A673 (cell line): ENCODE results near the gene SIRPB2. TPM values are rescaled to one million over a fixed set of nuclear protein-coding genes. Genes with fewer than 3 reads are reported as not detected.

ENCODE experiments used
- BruUV-seq: library from RNA; stranded (reverse); fragments of 400-500 nt; replicated peaks from 2 replicates; lab custom pipeline; 2021; lab: Mats Ljungman, UMichigan
- CTCF ChIA-PET: fragments of 300-600 bp; sonication (Branson Sonifier 250); formaldehyde crosslinking; loops from one replicate; lab custom pipeline; 2022; ENCODE audit warnings: antibody characterized with exemption; lab: Charles Lee
- POLR2A ChIA-PET: fragments of 300-600 bp; sonication (Branson Sonifier 250); formaldehyde crosslinking; loops from one replicate; lab custom pipeline; 2022; ENCODE audit warnings: antibody characterized with exemption; ENCODE audit not compliant: low non-redundant PET; lab: Charles Lee
- DNase-seq: peaks from one replicate; pipeline ENCODE4 v3.0.0-alpha.2; 2015; ENCODE audit warnings: low spot score
- H3K27ac ChIP-seq: fragments of 200-600 bp; sonication (generic); 2 replicates; pipeline ENCODE4 v1.5.1; 2016; ENCODE audit warnings: mixed run types, low read depth, mild to moderate bottlenecking, mixed read lengths, antibody characterized with exemption, low read length; ENCODE audit not compliant: poor library complexity, severe bottlenecking
- H3K27me3 ChIP-seq: fragments of 200-600 bp; sonication (generic); replicated peaks from 2 replicates; pipeline ENCODE4 v1.6.1; 2017; ENCODE audit warnings: mixed run types, low read depth, mild to moderate bottlenecking, mixed read lengths, antibody characterized with exemption, low read length; ENCODE audit not compliant: insufficient read depth, poor library complexity
- H3K36me3 ChIP-seq: fragments of 200-600 bp; sonication (generic); 2 replicates; pipeline ENCODE4 v1.6.1; 2016; ENCODE audit warnings: mixed run types, mild to moderate bottlenecking, mixed read lengths, antibody characterized with exemption, low read length; ENCODE audit not compliant: insufficient read depth, poor library complexity, severe bottlenecking
- H3K4me1 ChIP-seq: fragments of 200-600 bp; sonication (generic); 2 replicates; pipeline ENCODE4 v1.6.1; 2017; ENCODE audit warnings: mixed run types, mild to moderate bottlenecking, mixed read lengths, antibody characterized with exemption, low read length; ENCODE audit not compliant: insufficient read depth, poor library complexity, severe bottlenecking
- H3K4me3 ChIP-seq: fragments of 200-600 bp; sonication (generic); 2 replicates; pipeline ENCODE4 v1.5.1; 2016; ENCODE audit warnings: low read depth, mixed run types, mild to moderate bottlenecking, mixed read lengths, low read length; ENCODE audit not compliant: poor library complexity, severe bottlenecking
- H3K9me3 ChIP-seq: fragments of 200-600 bp; sonication (generic); 2 replicates; pipeline ENCODE4 v1.6.1; 2016; ENCODE audit warnings: mixed run types, low read depth, mild to moderate bottlenecking, mixed read lengths, antibody characterized with exemption, low read length; ENCODE audit not compliant: poor library complexity, severe bottlenecking
- CTCF ChIP-seq: fragments of 300-800, 200-600 bp; sonication (generic); conservative IDR thresholded peaks from 2 replicates; pipeline ENCODE4 v1.5.1; 2017; ENCODE audit warnings: low read depth, mild to moderate bottlenecking, antibody characterized with exemption, low read length, moderate library complexity, mixed read lengths
- EZH2 ChIP-seq: fragments of 200-600 bp; sonication (generic); IDR thresholded peaks from 2 replicates; pipeline ENCODE4 v1.6.1; 2017; ENCODE audit warnings: borderline replicate concordance, low read depth, mild to moderate bottlenecking, mixed read lengths, antibody characterized with exemption, low read length; ENCODE audit not compliant: poor library complexity, severe bottlenecking
- intact Hi-C: fragments of 100-400 bp; cut with micrococcal nuclease; formaldehyde crosslinking; loops from one replicate; pipeline ENCODE4 v1.10.0; 2022; ENCODE audit not compliant: unreplicated experiment
- total RNA-seq: library from RNA; stranded (reverse); gene quantifications from 2 replicates; pipeline ENCODE4 v1.2.3, GENCODE V29; 2021

Gene SIRPB2
- total RNA-seq, 1 experiment from 2014 or later = 3.1 TPM

GRCh38 chr20:1450926-1451491, 40.2 kb downstream of the SIRPB2 start:
- ChIA-PET POLR2A (no interaction called here), CTCF (no interaction called here)
- Histone ChIP-seq H3K27me3 (no peaks in the 10 kb centered on the region), H3K4me1 (no peaks in the 10 kb centered on the region), H3K36me3 (peaks cover 92% of the 10 kb centered on the region), H3K9me3 (peaks cover 12% of the 10 kb centered on the region), H3K27ac (no peak overlapping the region), H3K4me3 (no peak overlapping the region)
- no peak for TF ChIP-seq CTCF
- TF ChIP-seq EZH2 = no peak
- intact Hi-C loops = no loop called here
- no peak for DNase-seq
- BruUV-seq = no TSS peak

- H3K4me3 ChIP-seq = no peak overlapping the region
- intact Hi-C loops = no loop called here
- DNase-seq = no peak
- no peaks in the 10 kb centered on the region for H3K27me3 ChIP-seq
- TF ChIP-seq EZH2 = no peak
- TF ChIP-seq CTCF = no peak
- H3K27ac ChIP-seq = no peak overlapping the region
- H3K9me3 ChIP-seq = peaks cover 12% of the 10 kb centered on the region
- no TSS peak for BruUV-seq
- peaks cover 99% of the 10 kb centered on the region for H3K36me3 ChIP-seq
- ChIA-PET CTCF (no interaction called here), POLR2A (no interaction called here)
- no peaks in the 10 kb centered on the region for H3K4me1 ChIP-seq
These were observed 41.9 kb downstream of the SIRPB2 start for GRCh38 chr20:1449370-1449769.

- Histone ChIP-seq H3K27ac (no peak overlapping the region), H3K27me3 (no peaks in the 10 kb centered on the region), H3K4me3 (no peak overlapping the region), H3K36me3 (peaks cover 97% of the 10 kb centered on the region), H3K9me3 (peaks cover 12% of the 10 kb centered on the region), H3K4me1 (no peaks in the 10 kb centered on the region)
- ChIA-PET CTCF (no interaction called here), POLR2A (no interaction called here)
- no peak for DNase-seq
- TF ChIP-seq CTCF = no peak
- TF ChIP-seq EZH2 = no peak
- BruUV-seq = no TSS peak
- intact Hi-C loops = no loop called here
These were observed 43.1 kb downstream of the SIRPB2 start for GRCh38 chr20:1448081-1448620.
